OCI-LY7 (cell line): ENCODE results near the gene COL2A1.

Source experiments
- EZH2phosphoT487 ChIP-seq: fragments of 200-600 bp; sonication (generic); IDR thresholded peaks from 2 replicates; pipeline ENCODE4 v1.6.1; 2018; ENCODE audit warnings: low read depth, borderline replicate concordance, mild to moderate bottlenecking, mixed run types, antibody characterized with exemption, low read length, moderate library complexity, mixed read lengths
- TF ChIP-seq, protein P1 (sequence below): fragments of 200-600 bp; sonication (generic); conservative IDR thresholded peaks from 2 replicates; pipeline ENCODE4 v1.5.1; 2014; ENCODE audit warnings: mild to moderate bottlenecking, antibody characterized with exemption, low read length, moderate library complexity, mixed read lengths

DNA sequence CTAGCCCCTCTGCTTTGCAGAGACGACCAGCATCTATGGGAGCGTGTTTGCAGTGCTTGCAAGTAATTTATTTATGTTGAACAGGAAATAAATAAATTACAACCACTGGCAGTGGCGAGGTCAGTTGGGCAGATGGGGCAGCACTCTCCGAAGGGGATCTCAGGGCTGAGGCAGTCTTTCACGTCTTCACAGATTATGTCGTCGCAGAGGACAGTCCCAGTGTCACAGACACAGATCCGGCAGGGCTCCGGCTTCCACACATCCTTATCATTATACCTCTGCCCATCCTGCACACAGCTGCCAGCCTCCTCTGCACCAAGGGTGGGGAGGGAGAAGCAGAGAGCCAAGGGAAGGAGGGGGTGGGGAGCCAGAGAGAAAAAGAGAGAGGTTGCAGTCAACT is 4.5 kb downstream of the COL2A1 start:
- TF ChIP-seq, protein P1, sequence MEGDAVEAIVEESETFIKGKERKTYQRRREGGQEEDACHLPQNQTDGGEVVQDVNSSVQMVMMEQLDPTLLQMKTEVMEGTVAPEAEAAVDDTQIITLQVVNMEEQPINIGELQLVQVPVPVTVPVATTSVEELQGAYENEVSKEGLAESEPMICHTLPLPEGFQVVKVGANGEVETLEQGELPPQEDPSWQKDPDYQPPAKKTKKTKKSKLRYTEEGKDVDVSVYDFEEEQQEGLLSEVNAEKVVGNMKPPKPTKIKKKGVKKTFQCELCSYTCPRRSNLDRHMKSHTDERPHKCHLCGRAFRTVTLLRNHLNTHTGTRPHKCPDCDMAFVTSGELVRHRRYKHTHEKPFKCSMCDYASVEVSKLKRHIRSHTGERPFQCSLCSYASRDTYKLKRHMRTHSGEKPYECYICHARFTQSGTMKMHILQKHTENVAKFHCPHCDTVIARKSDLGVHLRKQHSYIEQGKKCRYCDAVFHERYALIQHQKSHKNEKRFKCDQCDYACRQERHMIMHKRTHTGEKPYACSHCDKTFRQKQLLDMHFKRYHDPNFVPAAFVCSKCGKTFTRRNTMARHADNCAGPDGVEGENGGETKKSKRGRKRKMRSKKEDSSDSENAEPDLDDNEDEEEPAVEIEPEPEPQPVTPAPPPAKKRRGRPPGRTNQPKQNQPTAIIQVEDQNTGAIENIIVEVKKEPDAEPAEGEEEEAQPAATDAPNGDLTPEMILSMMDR, result no peak
- TF ChIP-seq EZH2phosphoT487, result no peak
